SK-N-MC (cell line): Measurements from ENCODE around the gene CHAT.

Experiments used
- DNase-seq: peaks from one replicate; pipeline ENCODE4 v3.0.0-alpha.2; 2011; ENCODE audit warnings: low read depth, low spot score
- H3K27ac ChIP-seq: fragments of 200-600 bp; sonication (generic); 2 replicates; pipeline ENCODE4 v1.5.1; 2016; ENCODE audit warnings: mixed run types
- H3K36me3 ChIP-seq: fragments of 200-600 bp; sonication (generic); 2 replicates; pipeline ENCODE4 v1.6.1; 2017; ENCODE audit warnings: antibody characterized with exemption, low read length, mixed read lengths; ENCODE audit not compliant: insufficient read depth
- H3K4me3 ChIP-seq: fragments of 200-600 bp; sonication (generic); 2 replicates; pipeline ENCODE4 v1.5.1; 2016
- H3K9ac ChIP-seq: fragments of 200-600 bp; sonication (generic); 2 replicates; pipeline ENCODE4 v1.8.0; 2017; ENCODE audit warnings: mixed run types, mixed read lengths; ENCODE audit not compliant: insufficient read length
- H3K9me3 ChIP-seq: fragments of 200-600 bp; sonication (generic); 2 replicates; pipeline ENCODE4 v1.6.1; 2017; ENCODE audit warnings: low read depth, mild to moderate bottlenecking, antibody characterized with exemption, low read length, moderate library complexity, mixed read lengths
- EZH2 ChIP-seq: fragments of 200-600 bp; sonication (generic); IDR thresholded peaks from one replicate; pipeline ENCODE4 v1.6.1; 2017; ENCODE audit warnings: antibody characterized with exemption
- FOXP2 ChIP-seq: optimal IDR thresholded peaks from 2 replicates; pipeline ENCODE3; 2011; ENCODE audit warnings: mild to moderate bottlenecking, moderate library complexity; ENCODE audit not compliant: insufficient read depth; ENCODE audit errors: extremely low read length, control extremely low read depth
- POLR2AphosphoS5 ChIP-seq: IDR thresholded peaks from 2 replicates; pipeline ENCODE4 v1.6.1; 2012; ENCODE audit warnings: mild to moderate bottlenecking, low read depth, low read length, borderline replicate concordance

CHAT gene

GRCh38 chr10:49627038-49627437 is 13.2 kb downstream of the CHAT start:
- H3K36me3 ChIP-seq: no peaks in the 10 kb centered on the region
- H3K9me3 ChIP-seq: no peaks in the 10 kb centered on the region
- H3K27ac ChIP-seq: no peak overlapping the region
- DNase-seq: no peak
- TF ChIP-seq POLR2AphosphoS5 (no peak), FOXP2 (no peak), EZH2 (no peak)
- H3K4me3 ChIP-seq: no peak overlapping the region
- no peak overlapping the region for H3K9ac ChIP-seq

GRCh38 chr10:49627644-49628247 is 13.9 kb downstream of the CHAT start:
- H3K27ac ChIP-seq: no peak overlapping the region
- TF ChIP-seq FOXP2 (no peak), POLR2AphosphoS5 (no peak), EZH2 (no peak)
- no peaks in the 10 kb centered on the region for H3K9me3 ChIP-seq
- H3K36me3 ChIP-seq: no peaks in the 10 kb centered on the region
- no peak overlapping the region for H3K4me3 ChIP-seq
- DNase-seq: no peak
- no peak overlapping the region for H3K9ac ChIP-seq

- no peak overlapping the region for H3K9ac ChIP-seq
Measured at GRCh38 chr10:49628599-49628998, 14.8 kb downstream of the CHAT start.

GRCh38 chr10:49629431-49629881 is 15.6 kb downstream of the CHAT start:
- Histone ChIP-seq H3K4me3 (no peak overlapping the region), H3K9ac (no peak overlapping the region), H3K27ac (no peak overlapping the region), H3K36me3 (no peaks in the 10 kb centered on the region), H3K9me3 (no peaks in the 10 kb centered on the region)
- DNase-seq: no peak
- TF ChIP-seq POLR2AphosphoS5: no peak
- TF ChIP-seq EZH2: no peak
- TF ChIP-seq FOXP2: no peak

More at GRCh38 chr10:49628599-49628998, 14.8 kb downstream of the CHAT start:
- no peak for DNase-seq
- TF ChIP-seq FOXP2 (no peak), POLR2AphosphoS5 (no peak), EZH2 (no peak)
- Histone ChIP-seq H3K36me3 (no peaks in the 10 kb centered on the region), H3K4me3 (no peak overlapping the region), H3K27ac (no peak overlapping the region), H3K9me3 (no peaks in the 10 kb centered on the region)

GRCh38 chr10:49631975-49632374 is 18.1 kb downstream of the CHAT start:
- H3K9ac ChIP-seq: no peak overlapping the region

GRCh38 chr10:49632406-49633317 is 18.8 kb downstream of the CHAT start:
- no peak for DNase-seq
- Histone ChIP-seq H3K9ac (no peak overlapping the region), H3K36me3 (no peaks in the 10 kb centered on the region), H3K4me3 (no peak overlapping the region), H3K9me3 (no peaks in the 10 kb centered on the region), H3K27ac (no peak overlapping the region)
- TF ChIP-seq FOXP2: no peak
- no peak for TF ChIP-seq POLR2AphosphoS5
- TF ChIP-seq EZH2: no peak

More at GRCh38 chr10:49631975-49632374, 18.1 kb downstream of the CHAT start:
- no peaks in the 10 kb centered on the region for H3K36me3 ChIP-seq
- no peaks in the 10 kb centered on the region for H3K9me3 ChIP-seq
- H3K4me3 ChIP-seq: no peak overlapping the region
- H3K27ac ChIP-seq: no peak overlapping the region
- TF ChIP-seq POLR2AphosphoS5 (no peak), EZH2 (no peak), FOXP2 (no peak)
- no peak for DNase-seq

GRCh38 chr10:49633327-49634068 is 19.7 kb downstream of the CHAT start:
- no peaks in the 10 kb centered on the region for H3K9me3 ChIP-seq
- TF ChIP-seq EZH2 (no peak), FOXP2 (no peak), POLR2AphosphoS5 (no peak)

GRCh38 chr10:49634069-49634660 is 20.3 kb downstream of the CHAT start:
- Histone ChIP-seq H3K36me3 (no peaks in the 10 kb centered on the region), H3K27ac (no peak overlapping the region), H3K9ac (no peak overlapping the region), H3K4me3 (no peak overlapping the region), H3K9me3 (no peaks in the 10 kb centered on the region)
- TF ChIP-seq FOXP2 (no peak), EZH2 (no peak), POLR2AphosphoS5 (no peak)
- no peak for DNase-seq

More at GRCh38 chr10:49633327-49634068, 19.7 kb downstream of the CHAT start:
- no peak overlapping the region for H3K4me3 ChIP-seq
- H3K9ac ChIP-seq: no peak overlapping the region
- DNase-seq: no peak
- H3K27ac ChIP-seq: no peak overlapping the region
- H3K36me3 ChIP-seq: no peaks in the 10 kb centered on the region
